Measurements from ENCODE around the gene PTP4A2.
A peak's percentile ranks its signal among the peaks of the same experiment; 100 is the strongest.

PTP4A2 gene

DNA sequence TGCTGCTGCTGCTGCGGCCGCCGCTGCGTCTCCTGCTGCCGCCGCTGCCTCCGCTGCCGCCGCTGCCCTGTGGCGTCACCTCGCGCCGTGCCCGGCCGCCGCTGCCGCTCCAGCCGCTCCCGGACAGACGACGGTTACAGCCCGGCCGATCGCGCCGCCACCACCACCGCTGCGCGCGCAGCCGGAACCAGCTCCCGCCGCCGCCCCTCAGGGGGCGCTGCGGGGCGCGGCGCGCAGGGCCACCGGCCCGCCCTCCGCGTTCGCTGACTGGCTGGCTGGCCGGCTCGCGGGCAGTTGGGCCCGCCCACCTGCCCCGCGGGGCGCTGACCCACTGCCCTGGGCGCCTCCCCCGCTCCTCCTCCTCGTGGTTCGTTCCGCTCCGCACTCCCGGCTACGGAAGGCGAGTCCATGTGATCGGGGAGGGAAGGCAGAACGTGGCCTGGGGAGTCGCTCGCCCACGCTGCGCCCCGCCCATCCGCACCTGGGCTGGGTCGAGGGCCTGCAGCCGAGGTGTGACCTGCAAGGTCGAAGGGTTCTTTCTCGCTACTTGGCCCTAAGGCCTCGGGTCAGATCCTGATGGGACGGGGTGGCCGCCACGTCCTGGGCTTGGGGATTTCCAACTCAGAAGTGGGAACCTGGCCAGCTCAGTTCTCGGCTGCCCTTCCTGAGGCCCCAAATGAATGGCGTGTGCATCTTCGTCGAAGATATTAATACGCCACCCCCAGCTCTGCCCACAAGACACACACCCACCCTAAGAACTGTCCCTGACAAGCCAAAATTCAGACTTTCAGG is at the start of gene PTP4A2:
Gene PTP4A2, minus strand, starts transcription at position 185 of the 792 bp plus-strand sequence. CDS start 19,303 bp downstream, outside the sequence.
- DNase-seq (ENCODE audit: low spot score): peak; percentile 96

GRCh38 chr1:31987135-31987619 is 49.0 kb upstream of the PTP4A2 start:
- no peak for DNase-seq (ENCODE audit: low spot score)

DNA sequence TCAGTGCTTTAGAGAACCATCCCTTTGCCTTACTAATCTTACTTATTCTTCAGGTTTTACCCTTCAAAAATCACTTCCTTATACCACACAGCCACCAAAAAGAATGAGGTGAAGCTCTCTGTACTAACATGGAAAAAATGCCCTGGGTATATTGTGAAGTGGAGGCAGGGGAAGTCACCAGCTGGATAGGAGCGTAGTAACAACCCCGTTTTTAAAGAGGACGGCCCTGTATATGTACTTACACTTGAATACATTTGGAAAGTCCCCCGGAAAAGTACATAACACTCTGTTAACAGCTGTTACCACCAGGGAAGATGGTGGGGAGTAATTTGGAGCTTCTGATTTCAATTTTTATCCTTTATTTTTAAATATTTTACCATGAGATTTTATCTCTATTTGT is 47.3 kb upstream of the PTP4A2 start:
- no peak for DNase-seq (ENCODE audit: low spot score)

DNA sequence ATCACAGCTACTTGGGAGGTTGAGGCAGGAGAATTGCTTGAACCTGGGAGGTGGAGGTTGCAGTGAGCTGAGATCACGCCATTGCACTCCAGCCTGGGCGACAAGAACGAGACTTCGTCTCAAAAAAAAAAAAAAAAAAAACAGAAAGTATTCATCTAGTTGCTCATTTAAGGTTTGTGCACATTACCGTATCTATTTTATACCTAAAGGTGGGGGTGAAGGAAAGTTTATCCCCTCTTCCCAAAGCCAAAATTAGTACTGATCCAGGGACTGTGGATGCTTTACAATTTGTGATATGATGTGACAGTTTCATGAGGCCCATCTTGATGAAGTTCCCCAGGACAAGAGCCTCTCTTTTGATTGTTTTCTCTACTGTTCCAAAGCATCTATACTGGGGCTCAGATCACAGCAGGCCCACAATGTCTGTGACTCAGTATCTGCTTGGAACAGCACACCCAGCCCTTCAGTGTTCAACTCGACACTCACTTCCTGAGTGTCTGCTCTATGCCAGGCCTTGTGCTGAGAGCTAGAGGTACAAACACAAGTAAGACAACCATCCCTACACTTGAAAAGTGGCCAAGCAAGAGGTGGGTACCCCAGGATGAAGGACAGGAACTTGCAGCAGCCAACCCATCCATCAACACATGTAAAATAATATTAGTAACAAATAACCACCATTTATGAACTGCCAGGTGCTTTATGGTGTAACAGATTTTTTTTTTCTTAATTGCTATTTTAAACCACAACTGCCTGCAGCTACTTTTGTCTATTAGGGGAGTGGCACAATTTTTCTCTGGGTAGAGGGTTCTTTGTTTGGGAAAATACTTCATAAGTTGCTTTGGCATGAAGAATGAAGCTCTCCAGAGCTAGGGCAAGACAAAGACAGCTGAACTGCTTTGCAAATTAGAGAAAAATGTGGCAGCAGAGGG is 46.5 kb upstream of the PTP4A2 start:
- no peak for DNase-seq (ENCODE audit: low spot score)

DNA sequence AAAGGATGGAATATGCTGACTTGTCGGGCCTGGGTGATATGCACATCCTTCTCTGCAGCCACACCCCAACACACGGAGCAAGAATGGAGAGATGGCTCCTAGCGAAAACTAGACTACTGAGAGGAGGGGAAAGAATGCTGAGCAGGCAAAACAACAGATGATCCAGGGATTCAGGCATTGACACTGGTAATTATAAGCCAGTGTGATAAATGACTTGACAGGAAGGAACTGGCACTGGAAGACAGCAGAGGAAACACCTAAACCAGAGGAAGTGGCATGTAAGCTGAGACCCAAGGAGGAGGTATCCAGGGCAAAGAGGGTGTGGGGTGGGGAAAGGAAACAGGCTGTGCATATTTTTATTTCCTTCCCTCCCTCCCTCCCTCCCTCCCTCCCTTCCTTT is 43.8 kb upstream of the PTP4A2 start:
- no peak for DNase-seq (ENCODE audit: low spot score)

DNA sequence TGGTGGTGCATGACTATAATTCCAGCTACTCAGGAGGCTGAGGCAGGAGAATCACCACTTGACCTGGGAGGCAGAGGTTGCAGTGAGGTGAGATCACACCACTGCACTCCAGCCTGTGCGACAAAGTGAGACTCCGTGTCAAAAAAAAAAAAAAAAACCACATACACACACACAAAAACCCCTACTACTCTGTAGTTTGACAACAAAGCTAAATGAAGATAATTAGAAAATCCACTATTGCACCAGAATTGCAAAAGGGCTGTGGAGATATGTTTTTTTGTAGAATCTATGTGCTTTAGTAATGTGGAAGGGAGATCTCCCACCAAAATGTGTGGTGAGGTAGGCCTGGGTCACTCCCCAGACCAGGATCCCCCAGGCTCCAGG is 43.3 kb upstream of the PTP4A2 start:
- DNase-seq (ENCODE audit: low spot score): no peak

DNA sequence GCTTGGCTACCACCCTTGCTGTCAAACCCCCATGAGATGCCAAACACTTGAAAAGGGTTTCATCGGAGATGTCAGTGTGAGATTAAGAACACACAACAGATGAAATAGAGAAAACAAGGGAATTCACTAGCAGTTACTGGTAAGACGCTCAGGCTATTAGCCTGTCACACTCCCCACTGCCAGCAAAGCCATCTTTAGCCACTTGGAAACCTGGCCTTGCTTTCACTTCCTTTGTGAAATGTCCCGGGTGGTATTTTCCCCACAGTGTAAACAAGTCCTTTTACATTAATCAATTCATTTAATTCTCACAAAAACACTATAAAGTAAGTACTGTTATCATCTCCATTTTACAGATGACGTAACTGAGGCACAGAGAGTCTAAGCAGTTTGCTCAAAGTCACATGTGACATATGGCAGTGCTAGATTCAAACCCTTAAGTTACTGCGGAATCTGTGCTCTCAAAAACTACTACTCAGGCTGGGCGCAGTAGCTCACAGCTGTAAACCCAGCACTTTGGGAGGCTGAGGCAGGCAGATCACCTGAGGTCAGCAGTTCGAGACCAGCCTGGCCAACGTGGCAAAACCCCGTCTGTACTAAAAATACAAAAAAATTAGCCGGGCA is 42.8 kb upstream of the PTP4A2 start:
- DNase-seq (ENCODE audit: low spot score): no peak

DNA sequence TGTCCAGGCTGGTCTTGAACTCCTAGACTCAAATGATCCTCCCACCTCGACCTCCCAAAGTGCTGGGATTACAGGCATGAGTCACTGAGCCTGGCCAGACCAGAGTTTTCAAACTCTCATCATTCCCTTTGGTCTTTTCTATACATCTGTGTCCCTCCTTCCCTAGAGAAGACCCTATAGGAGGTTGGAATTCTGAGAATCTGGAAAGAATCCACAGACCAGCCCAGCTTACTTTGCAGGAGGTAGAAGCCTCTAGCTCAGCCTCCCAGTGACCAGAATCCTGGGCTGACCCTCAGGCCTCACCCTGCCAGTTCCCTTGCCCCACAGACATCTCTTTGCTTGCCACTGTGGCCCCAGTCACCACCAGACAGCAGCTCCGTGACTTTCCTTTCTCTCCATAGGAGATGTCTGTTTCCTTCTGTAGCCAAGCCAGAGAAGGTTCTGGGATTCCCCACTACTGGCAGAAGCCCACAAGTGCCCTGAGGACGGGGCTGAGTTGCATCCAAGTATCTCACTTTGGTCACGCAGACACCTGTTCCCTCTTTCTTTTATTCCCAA is 40.8 kb upstream of the PTP4A2 start:
- no peak for DNase-seq (ENCODE audit: low spot score)

GRCh38 chr1:31977385-31978131 is 39.4 kb upstream of the PTP4A2 start:
- no peak for DNase-seq (ENCODE audit: low spot score)

- no peak for DNase-seq (ENCODE audit: low spot score)
Measured at GRCh38 chr1:31976401-31976800, 38.2 kb upstream of the PTP4A2 start.

DNA sequence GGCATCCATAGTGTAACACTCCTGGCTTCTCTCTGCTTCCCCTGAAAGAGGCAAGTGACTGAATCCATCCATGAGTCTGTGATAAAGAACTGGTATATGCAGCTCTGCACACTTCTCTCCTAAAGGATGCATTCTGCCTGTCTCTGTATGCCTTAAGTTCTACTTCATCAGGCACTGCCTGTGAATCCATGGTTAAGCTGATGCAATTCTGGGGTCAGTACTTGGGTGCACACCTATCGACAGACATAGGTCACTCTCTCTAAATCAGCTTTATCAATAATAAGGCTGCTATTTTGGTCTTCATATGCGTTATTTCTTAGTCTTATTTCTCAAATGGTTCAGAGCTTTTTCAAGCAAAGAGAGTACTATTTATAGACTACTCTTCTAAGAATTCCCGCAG is 32.7 kb upstream of the PTP4A2 start:
- no peak for DNase-seq (ENCODE audit: low spot score)

GRCh38 chr1:31961536-31961935 is 23.4 kb upstream of the PTP4A2 start:
- DNase-seq (ENCODE audit: low spot score): no peak

DNA sequence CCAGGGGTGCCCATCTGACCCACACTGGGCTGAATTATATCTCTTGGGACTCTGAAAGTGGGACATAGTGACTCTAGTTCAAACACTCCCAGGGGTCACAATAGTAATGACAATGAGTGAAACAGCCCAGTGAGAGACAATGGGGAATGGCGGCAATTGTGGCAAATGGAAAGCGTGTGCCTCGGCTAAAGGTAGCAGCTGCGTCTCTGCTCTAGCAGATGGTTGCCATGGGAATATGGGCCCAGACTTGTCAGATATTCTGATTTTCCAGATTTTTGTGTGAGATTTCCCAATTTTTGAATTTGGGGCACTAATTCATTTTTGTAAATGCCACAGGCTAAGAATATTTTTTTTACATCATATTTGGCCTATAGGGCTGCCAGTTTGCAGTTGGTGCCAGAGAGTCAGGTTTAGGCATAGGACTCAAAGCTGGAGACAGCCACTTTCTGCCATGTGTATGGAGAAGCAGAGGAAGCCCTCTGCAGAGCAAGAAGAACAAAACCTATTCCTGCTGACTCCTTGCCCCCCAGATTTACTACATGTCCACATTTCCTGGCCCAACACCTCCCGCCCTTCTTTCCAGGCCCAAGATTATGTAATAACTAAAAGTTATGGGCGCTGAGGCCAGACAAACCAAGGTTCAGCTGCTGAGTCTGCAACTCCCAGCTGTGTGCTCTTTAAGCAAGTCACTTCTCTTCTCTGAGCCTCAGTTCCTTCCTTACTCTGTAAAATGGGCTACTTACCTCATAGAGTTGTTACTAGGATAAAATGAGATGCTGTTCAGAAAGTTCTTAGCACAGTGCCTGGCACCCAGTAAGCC is 21.6 kb upstream of the PTP4A2 start:
- no peak for DNase-seq (ENCODE audit: low spot score)

GRCh38 chr1:31957701-31958674 is 19.8 kb upstream of the PTP4A2 start:
- DNase-seq (ENCODE audit: low spot score): no peak

GRCh38 chr1:31955917-31956736 is 18.0 kb upstream of the PTP4A2 start:
- peak; percentile 50 for DNase-seq (ENCODE audit: low spot score)

GRCh38 chr1:31954607-31955283 is 16.6 kb upstream of the PTP4A2 start:
- peak; percentile 33 for DNase-seq (ENCODE audit: low spot score)

DNA sequence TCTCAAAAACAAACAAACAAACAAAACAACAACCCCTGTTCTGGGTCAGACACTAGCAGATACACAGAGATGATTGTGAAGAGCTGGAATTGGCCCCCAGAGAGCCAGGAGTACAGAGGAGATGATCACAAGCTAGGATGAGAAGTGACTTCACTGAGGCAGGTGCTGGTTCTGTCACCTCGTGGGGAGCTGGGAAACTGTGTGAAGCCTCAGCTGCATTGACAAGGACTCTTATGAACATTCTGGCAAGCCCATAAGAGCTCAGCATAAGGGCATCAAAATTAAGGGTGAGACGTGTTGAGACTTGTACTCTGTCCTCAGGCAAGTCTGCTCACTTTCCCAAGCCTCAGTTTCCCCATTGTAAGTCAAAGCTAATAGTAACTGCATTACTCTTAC is 14.7 kb upstream of the PTP4A2 start:
- no peak for DNase-seq (ENCODE audit: low spot score)

DNA sequence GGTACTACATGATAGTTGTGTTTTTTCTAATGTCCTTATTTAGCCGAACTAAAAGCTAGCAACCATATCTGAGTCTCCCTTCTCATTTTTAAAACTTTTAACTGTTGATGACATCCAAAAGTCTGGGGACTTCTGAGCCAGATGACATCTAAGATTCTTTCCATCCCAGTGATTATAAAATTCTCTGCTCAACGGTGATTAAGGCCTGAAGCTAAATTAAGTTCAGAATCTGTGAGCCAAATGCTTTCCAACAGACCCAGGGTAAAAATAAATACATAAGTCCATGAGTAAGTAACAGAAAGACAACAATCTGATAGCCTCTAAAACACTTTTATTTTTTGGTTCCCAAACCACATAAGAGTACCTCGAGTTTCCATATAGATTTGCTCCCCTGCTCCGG is 13.1 kb upstream of the PTP4A2 start:
- DNase-seq (ENCODE audit: low spot score): no peak

All from LoVo (cell line).